Measurements from ENCODE around the gene BRAT1.

The BRAT1 gene

GRCh38 chr7:2595258-2595860 is 40.0 kb upstream of the BRAT1 start:
- Histone ChIP-seq H3K27ac (ENCODE audit: low read depth, low read length) (no peak overlapping the region), H3K9me2 (replicated peaks; ENCODE audit: control insufficient read depth, low read length) (no peaks in the 10 kb centered on the region), H3F3A (ENCODE audit: control insufficient read depth, insufficient read depth) (no peaks in the 10 kb centered on the region), H3K79me2 (ENCODE audit: control insufficient read depth, low read length) (no peaks in the 10 kb centered on the region), H3K27me3 (ENCODE audit: control insufficient read depth, low read length) (no peaks in the 10 kb centered on the region), H3K4me2 (ENCODE audit: low read length) (no peak overlapping the region), H4K20me1 (ENCODE audit: control insufficient read depth, insufficient read depth, low read depth, low read length) (no peaks in the 10 kb centered on the region), H3K4me3 (ENCODE audit: low read length) (no peak overlapping the region), H3K36me3 (ENCODE audit: control insufficient read depth, low read length) (no peaks in the 10 kb centered on the region), H3K4me1 (ENCODE audit: control insufficient read depth, low read length) (no peaks in the 10 kb centered on the region), H3K9me3 (ENCODE audit: control insufficient read depth, insufficient read depth, low read length) (no peaks in the 10 kb centered on the region)
- TF ChIP-seq EZH2phosphoT487 (IDR thresholded peaks at IDR 0.05; ENCODE audit: borderline replicate concordance, low read length) = no peak
- TF ChIP-seq, protein P1, sequence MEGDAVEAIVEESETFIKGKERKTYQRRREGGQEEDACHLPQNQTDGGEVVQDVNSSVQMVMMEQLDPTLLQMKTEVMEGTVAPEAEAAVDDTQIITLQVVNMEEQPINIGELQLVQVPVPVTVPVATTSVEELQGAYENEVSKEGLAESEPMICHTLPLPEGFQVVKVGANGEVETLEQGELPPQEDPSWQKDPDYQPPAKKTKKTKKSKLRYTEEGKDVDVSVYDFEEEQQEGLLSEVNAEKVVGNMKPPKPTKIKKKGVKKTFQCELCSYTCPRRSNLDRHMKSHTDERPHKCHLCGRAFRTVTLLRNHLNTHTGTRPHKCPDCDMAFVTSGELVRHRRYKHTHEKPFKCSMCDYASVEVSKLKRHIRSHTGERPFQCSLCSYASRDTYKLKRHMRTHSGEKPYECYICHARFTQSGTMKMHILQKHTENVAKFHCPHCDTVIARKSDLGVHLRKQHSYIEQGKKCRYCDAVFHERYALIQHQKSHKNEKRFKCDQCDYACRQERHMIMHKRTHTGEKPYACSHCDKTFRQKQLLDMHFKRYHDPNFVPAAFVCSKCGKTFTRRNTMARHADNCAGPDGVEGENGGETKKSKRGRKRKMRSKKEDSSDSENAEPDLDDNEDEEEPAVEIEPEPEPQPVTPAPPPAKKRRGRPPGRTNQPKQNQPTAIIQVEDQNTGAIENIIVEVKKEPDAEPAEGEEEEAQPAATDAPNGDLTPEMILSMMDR (IDR thresholded peaks at IDR 0.05; ENCODE audit: low read depth, low read length, poor library complexity, severe bottlenecking) = no peak

DNA sequence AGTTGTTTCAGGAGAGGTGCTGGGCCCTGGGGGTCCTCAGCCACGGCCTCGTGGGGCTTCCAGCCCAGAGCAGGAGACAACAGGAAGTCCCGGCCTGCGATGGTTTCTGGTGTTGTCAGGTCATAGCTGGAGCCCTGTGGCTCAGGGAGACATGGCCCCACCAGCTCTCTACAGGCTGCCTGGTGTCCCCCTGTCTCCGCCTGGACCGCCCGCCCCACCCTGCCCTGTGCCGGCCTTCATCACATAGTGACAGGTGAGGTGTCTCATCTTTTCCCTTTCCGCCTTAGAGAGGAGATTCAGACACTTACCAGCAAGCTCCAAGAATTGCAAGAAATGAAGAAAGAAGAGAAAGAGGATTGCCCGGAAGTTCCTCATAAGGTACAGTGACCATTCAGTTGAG is 39.3 kb upstream of the BRAT1 start:
- H3K4me2 ChIP-seq (ENCODE audit: low read length) = no peak overlapping the region
- no peaks in the 10 kb centered on the region for H3K9me3 ChIP-seq (ENCODE audit: control insufficient read depth, insufficient read depth, low read length)
- no peaks in the 10 kb centered on the region for H3K27me3 ChIP-seq (ENCODE audit: control insufficient read depth, low read length)
- TF ChIP-seq, protein P1 (IDR thresholded peaks at IDR 0.05; ENCODE audit: low read depth, low read length, poor library complexity, severe bottlenecking) = no peak
- TF ChIP-seq EZH2phosphoT487 (IDR thresholded peaks at IDR 0.05; ENCODE audit: borderline replicate concordance, low read length) = no peak
- H4K20me1 ChIP-seq (ENCODE audit: control insufficient read depth, insufficient read depth, low read depth, low read length) = no peaks in the 10 kb centered on the region
- no peak overlapping the region for H3K4me3 ChIP-seq (ENCODE audit: low read length)
- H3K36me3 ChIP-seq (ENCODE audit: control insufficient read depth, low read length) = no peaks in the 10 kb centered on the region
- H3K27ac ChIP-seq (ENCODE audit: low read depth, low read length) = no peak overlapping the region
- H3K9me2 ChIP-seq (replicated peaks; ENCODE audit: control insufficient read depth, low read length) = no peaks in the 10 kb centered on the region
- no peaks in the 10 kb centered on the region for H3K4me1 ChIP-seq (ENCODE audit: control insufficient read depth, low read length)
- no peaks in the 10 kb centered on the region for H3K79me2 ChIP-seq (ENCODE audit: control insufficient read depth, low read length)
- H3F3A ChIP-seq (ENCODE audit: control insufficient read depth, insufficient read depth) = no peaks in the 10 kb centered on the region

- Histone ChIP-seq H3K4me2 (ENCODE audit: low read length) (no peak overlapping the region), H3K9me2 (replicated peaks; ENCODE audit: control insufficient read depth, low read length) (no peaks in the 10 kb centered on the region), H3K4me3 (ENCODE audit: low read length) (no peak overlapping the region), H3K36me3 (ENCODE audit: control insufficient read depth, low read length) (no peaks in the 10 kb centered on the region), H4K20me1 (ENCODE audit: control insufficient read depth, insufficient read depth, low read depth, low read length) (no peaks in the 10 kb centered on the region), H3F3A (ENCODE audit: control insufficient read depth, insufficient read depth) (no peaks in the 10 kb centered on the region), H3K27me3 (ENCODE audit: control insufficient read depth, low read length) (no peaks in the 10 kb centered on the region), H3K27ac (ENCODE audit: low read depth, low read length) (no peak overlapping the region), H3K9me3 (ENCODE audit: control insufficient read depth, insufficient read depth, low read length) (no peaks in the 10 kb centered on the region), H3K4me1 (ENCODE audit: control insufficient read depth, low read length) (no peaks in the 10 kb centered on the region), H3K79me2 (ENCODE audit: control insufficient read depth, low read length) (no peaks in the 10 kb centered on the region)
- TF ChIP-seq, protein P1 (IDR thresholded peaks at IDR 0.05; ENCODE audit: low read depth, low read length, poor library complexity, severe bottlenecking) = no peak
- TF ChIP-seq EZH2phosphoT487 (IDR thresholded peaks at IDR 0.05; ENCODE audit: borderline replicate concordance, low read length) = no peak
Measured at GRCh38 chr7:2593036-2593727, 37.9 kb upstream of the BRAT1 start.

All from DOHH2 (cell line).